Thyroid gland (tissue), 4 donors: Measurements from ENCODE around the gene ABCC6. TPM values are rescaled to one million over a fixed set of nuclear protein-coding genes. Genes with fewer than 3 reads are reported as not detected.
"Not testable (repeated sequence)": the region's sequence is repeated elsewhere in the genome, so short reads cannot be mapped to it uniquely, and the experiment has no call there.

ENCODE experiments used
- DNase-seq, 2 donors: peaks; one replicate each; pipeline ENCODE4 v3.0.0-alpha.2; 2019
- H3K27ac ChIP-seq, 3 donors: fragments of 200-600 bp; sonication (generic); 1 replicate in 2 of 3; 2 replicates in 1 of 3; pipeline ENCODE4 v1.5.1; 2016 to 2019; ENCODE audit warnings: mild to moderate bottlenecking in 1 of 3, moderate library complexity in 1 of 3
- H3K27me3 ChIP-seq: fragments of 200-600 bp; sonication (generic); one replicate; pipeline ENCODE4 v1.5.1; 2019
- H3K36me3 ChIP-seq, 2 donors: fragments of 200-600 bp; sonication (generic); one replicate each; pipeline ENCODE4 v1.5.1; 2016 to 2019
- H3K4me1 ChIP-seq, 2 donors: fragments of 200-600 bp; sonication (generic); one replicate each; pipeline ENCODE4 v1.5.1; 2017 to 2019
- H3K4me3 ChIP-seq, 3 donors: fragments of 200-600 bp; sonication (generic); replicated peaks in 1 of 3; 1 replicate in 2 of 3; 2 replicates in 1 of 3; pipeline ENCODE4 v1.5.1; 2016; ENCODE audit warnings: mild to moderate bottlenecking in 1 of 3
- H3K9me3 ChIP-seq: fragments of 200-600 bp; sonication (generic); one replicate; pipeline ENCODE4 v1.5.1; 2017
- CTCF ChIP-seq, 6 experiments: fragments of 200-600 bp in 3 of 6; fragments of 450-650 bp in 3 of 6; sonication (generic) in 3 of 6; IDR thresholded peaks; one replicate each; pipeline ENCODE4 v1.5.1; 2016 to 2019; ENCODE audit warnings: antibody characterized with exemption in 6 of 6, mild to moderate bottlenecking in 2 of 6, inconsistent platforms in 1 of 6, moderate library complexity in 1 of 6
- POLR2A ChIP-seq, 2 donors: fragments of 450-650 bp; IDR thresholded peaks; one replicate each; pipeline ENCODE4 v1.6.1; 2017; ENCODE audit warnings: antibody characterized with exemption in 2 of 2, mild to moderate bottlenecking in 2 of 2, moderate library complexity in 1 of 2
- WGBS, 2 donors: methylation state at CpG; one replicate each; pipeline ENCODE4 v1.1.5; 2017; 5-methylcytosine and 5-hydroxymethylcytosine counted together
- intact Hi-C: fragments of 100-400 bp; cut with DNase I; formaldehyde crosslinking; loops from one replicate; pipeline ENCODE4 v1.15.1; 2023
- total RNA-seq, 4 donors: library from RNA; depleted of rRNA; stranded (reverse); fragments of >200 nt; gene quantifications; one replicate each; pipeline ENCODE4 v1.2.3, GENCODE V29; 2016

The ABCC6 gene
- total RNA-seq, 4 donors from 2014 or later: 4.8 to 17.7 (median 12.3) TPM

DNA sequence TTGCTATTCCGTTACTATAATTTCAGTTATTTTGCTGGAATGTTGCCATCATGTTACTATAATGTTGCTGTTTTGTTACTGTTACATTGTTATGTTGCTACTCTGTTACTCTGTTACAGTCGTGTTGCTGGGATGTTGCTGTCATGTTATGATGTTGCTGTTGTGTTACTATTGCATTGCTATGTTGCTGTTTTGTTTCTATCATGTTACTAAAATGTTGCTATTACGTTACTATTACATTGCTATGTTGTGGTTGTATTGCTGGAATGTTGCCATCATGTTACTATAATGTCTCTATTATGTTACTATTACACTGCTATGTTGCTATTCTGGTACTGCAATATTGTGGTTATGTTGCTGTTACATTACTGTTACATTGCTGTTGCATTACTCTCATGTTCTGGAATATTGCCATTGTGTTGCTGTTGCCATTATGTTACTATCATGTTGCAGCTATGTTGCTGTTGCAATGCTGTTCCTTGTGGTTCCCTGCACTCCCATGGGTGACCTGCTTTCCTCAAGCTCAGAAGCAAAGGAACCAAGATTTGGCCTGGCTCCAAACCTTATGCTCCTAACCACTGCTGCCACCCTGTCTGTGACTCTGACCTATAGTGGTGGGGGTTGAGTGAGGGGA lies 64.4 kb downstream of the ABCC6 start:
- Histone ChIP-seq H3K27me3 (no peaks in the 10 kb centered on the region), H3K4me1 (no peaks in the 10 kb centered on the region), H3K9me3 (no peaks in the 10 kb centered on the region), H3K4me3 (no peak overlapping the region), H3K27ac (no peak overlapping the region), H3K36me3 (no peaks in the 10 kb centered on the region)
- DNase-seq: no peak
- intact Hi-C loops: no loop called here
- no peak for TF ChIP-seq CTCF (IDR thresholded peaks at IDR 0.05)
- TF ChIP-seq POLR2A (IDR thresholded peaks at IDR 0.05): no peak
- WGBS, 2 donors: 79 to 91% methylated on average over 3 of the region's 3 CpGs

GRCh38 chr16:16158082-16158658 lies 65.1 kb downstream of the ABCC6 start:
- intact Hi-C loops: no loop called here
- TF ChIP-seq CTCF (IDR thresholded peaks at IDR 0.05) (no peak), POLR2A (IDR thresholded peaks at IDR 0.05) (no peak)
- Histone ChIP-seq H3K4me3 (no peak overlapping the region), H3K9me3 (no peaks in the 10 kb centered on the region), H3K36me3 (no peaks in the 10 kb centered on the region), H3K27ac (no peak overlapping the region), H3K4me1 (no peaks in the 10 kb centered on the region), H3K27me3 (no peaks in the 10 kb centered on the region)
- 83 to 89% methylated on average over 4 of the region's 4 CpGs for WGBS, 2 donors
- DNase-seq: no peak

DNA sequence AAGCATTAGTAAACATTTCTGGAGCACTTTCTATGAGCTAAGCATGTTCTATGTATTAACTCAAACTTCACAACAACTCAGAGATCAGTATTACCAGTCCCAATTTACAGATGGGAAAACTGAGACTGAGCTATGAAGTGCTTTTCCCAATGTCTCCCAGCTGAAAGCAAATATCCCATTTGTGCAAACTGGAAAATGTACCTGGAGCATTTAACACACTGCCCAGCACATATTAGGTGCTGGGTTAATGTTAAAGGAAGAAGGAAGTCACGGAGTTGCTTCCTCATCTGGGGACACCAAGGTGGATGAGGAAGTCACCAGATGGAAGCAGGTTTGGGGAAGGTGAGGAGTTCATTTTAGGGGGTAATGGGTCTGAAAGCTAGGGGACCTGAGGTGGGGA lies 66.1 kb downstream of the ABCC6 start:
- TF ChIP-seq POLR2A (IDR thresholded peaks at IDR 0.05) (no peak), CTCF (IDR thresholded peaks at IDR 0.05) (no peak)
- intact Hi-C loops: no loop called here
- H3K4me3 ChIP-seq: no peak overlapping the region
- H3K27ac ChIP-seq: no peak overlapping the region
- DNase-seq: no peak
- no peaks in the 10 kb centered on the region for H3K36me3 ChIP-seq
- H3K4me1 ChIP-seq: peaks cover 0 to 2% of the 10 kb centered on the region in 2 donors
- H3K9me3 ChIP-seq: no peaks in the 10 kb centered on the region
- 88 to 97% methylated on average over 1 of the region's 1 CpG for WGBS, 2 donors
- no peaks in the 10 kb centered on the region for H3K27me3 ChIP-seq

GRCh38 chr16:16155234-16155633 lies 68.1 kb downstream of the ABCC6 start:
- intact Hi-C loops: no loop called here
- TF ChIP-seq POLR2A (IDR thresholded peaks at IDR 0.05): no peak
- TF ChIP-seq CTCF (IDR thresholded peaks at IDR 0.05): no peak
- H3K4me3 ChIP-seq: no peak overlapping the region
- 92 to 98% methylated on average over 3 of the region's 3 CpGs for WGBS, 2 donors
- H3K27ac ChIP-seq: no peak overlapping the region
- H3K27me3 ChIP-seq: no peaks in the 10 kb centered on the region
- H3K4me1 ChIP-seq: peaks cover 8 to 12% of the 10 kb centered on the region in 2 donors
- no peaks in the 10 kb centered on the region for H3K9me3 ChIP-seq
- no peaks in the 10 kb centered on the region for H3K36me3 ChIP-seq
- DNase-seq: no peak

- intact Hi-C loops: no loop called here
- H3K4me1 ChIP-seq: peaks cover 15 to 20% of the 10 kb centered on the region in 2 donors
- DNase-seq: no peak
- no peak overlapping the region for H3K4me3 ChIP-seq
- H3K27me3 ChIP-seq: no peaks in the 10 kb centered on the region
- H3K36me3 ChIP-seq: no peaks in the 10 kb centered on the region
- WGBS, 2 donors: 77 to 94% methylated on average over 3 to 6 of the region's 18 CpGs
- H3K9me3 ChIP-seq: no peaks in the 10 kb centered on the region
- no peak for TF ChIP-seq POLR2A (IDR thresholded peaks at IDR 0.05)
- TF ChIP-seq CTCF (IDR thresholded peaks at IDR 0.05): no peak
- H3K27ac ChIP-seq: no peak overlapping the region
Observed at GRCh38 chr16:16154281-16154951, 68.9 kb downstream of the ABCC6 start.

- 97 to 99% methylated on average over 12 of the region's 12 CpGs for WGBS, 2 donors
- H3K27me3 ChIP-seq, H3K27ac ChIP-seq, H3K36me3 ChIP-seq, intact Hi-C loops, H3K9me3 ChIP-seq, DNase-seq, H3K4me3 ChIP-seq: not testable (repeated sequence)
- H3K4me1 ChIP-seq: peaks cover 20 to 32% of the 10 kb centered on the region in 2 donors
Observed at GRCh38 chr16:16153000-16153399, 70.3 kb downstream of the ABCC6 start.
